Measurements from ENCODE around the gene PCDHAC1. TPM values are rescaled to one million over a fixed set of nuclear protein-coding genes. Genes with fewer than 3 reads are reported as not detected.
"Not testable (repeated sequence)": the region's sequence is repeated elsewhere in the genome, so short reads cannot be mapped to it uniquely, and the experiment has no call there.

PCDHAC1 gene, protein sequence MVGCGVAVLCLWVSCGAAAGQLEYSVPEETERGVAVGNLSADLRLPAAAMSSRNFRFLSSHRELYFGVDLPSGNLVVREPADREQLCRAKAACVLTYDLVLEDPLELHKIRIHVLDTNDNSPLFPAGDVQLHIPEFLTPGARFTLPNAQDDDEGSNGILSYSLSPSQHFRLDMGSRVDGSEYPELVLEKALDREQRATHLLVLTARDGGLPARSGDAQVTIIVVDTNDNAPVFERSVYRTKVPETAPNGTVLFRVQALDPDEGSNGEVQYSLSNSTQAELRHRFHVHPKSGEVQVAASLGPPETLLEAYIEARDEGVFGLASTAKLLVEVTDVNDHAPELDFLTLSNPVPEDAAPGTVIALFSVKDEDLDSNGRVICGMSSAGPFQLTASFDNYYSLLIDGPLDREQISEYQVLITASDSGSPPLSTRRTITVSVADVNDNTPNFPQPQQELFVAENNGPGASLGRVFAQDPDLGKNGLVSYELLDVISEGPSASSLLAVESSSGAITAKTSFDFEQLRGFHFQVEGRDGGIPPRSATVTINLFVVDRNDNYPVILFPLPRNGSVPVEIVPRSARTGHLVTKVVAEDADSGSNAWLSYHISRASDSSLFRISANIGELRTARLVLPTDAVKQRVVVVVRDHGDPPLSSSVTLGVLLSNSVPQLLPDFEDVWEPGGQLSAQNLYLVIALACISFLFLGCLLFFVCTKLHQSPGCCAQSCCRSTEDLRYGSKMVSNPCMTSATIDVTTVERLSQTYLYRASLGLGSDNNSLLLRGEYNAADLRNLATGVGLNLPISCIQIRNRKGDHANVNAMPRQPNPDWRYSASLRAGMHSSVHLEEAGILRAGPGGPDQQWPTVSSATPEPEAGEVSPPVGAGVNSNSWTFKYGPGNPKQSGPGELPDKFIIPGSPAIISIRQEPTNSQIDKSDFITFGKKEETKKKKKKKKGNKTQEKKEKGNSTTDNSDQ
- polyA plus RNA-seq (ENCODE audit: insufficient read length): 0.04 TPM

DNA sequence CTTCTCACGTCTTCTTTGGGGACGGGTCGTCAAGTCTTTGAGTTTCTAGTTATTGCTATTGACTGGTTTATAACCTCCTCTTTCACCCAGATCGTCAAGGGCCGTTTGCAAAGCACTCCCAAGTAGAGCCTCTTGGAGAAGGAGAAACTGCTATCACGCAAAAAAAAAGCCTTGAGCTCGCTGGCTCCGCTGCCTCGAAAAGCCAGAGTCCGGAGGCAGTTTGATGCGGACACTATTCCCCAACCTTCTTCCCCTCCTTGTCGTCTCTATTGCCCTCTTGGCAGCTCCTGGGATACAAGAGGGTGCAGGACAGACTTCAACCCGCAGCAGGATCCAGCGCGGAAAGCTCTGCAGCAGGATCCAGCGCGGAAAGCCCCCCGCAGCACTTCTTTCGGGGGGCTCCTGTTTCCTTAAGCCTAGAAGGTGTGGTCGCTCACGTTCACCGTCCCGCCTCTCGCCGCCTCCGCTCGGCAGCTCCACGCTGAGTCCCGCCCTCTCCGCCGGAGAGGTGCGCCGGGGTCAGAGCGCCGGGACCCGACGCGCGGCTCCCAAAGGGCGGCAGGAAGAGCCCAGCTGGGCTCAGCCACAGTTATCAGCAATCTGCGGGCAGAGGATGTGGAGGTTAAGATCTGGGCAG, at the start of gene PCDHAC1:
TSS of gene PCDHAC1 (plus strand) at position 494 of the 637 bp plus-strand sequence. CDS start 594 bp downstream, outside the sequence.
- no peak for DNase-seq (ENCODE audit: low read depth)

DNA sequence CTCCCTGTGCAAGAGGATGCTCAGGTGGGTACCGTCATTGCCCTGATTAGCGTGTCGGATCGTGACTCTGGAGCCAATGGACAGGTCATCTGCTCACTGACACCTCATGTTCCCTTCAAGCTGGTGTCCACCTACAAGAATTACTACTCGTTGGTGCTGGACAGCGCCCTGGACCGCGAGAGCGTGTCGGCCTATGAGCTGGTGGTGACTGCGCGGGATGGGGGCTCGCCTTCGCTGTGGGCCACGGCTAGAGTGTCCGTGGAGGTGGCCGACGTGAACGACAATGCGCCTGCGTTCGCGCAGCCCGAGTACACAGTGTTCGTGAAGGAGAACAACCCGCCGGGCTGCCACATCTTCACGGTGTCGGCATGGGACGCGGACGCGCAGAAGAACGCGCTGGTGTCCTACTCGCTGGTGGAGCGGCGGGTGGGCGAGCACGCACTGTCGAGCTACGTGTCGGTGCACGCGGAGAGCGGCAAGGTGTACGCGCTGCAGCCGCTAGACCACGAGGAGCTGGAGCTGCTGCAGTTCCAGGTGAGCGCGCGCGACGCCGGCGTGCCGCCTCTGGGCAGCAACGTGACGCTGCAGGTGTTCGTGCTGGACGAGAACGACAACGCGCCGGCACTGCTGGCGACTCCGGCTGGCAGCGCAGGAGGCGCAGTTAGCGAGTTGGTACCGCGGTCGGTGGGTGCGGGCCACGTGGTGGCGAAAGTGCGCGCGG, 49.4 kb upstream of the PCDHAC1 start:
- DNase-seq (ENCODE audit: low read depth): not testable (repeated sequence)

DNA sequence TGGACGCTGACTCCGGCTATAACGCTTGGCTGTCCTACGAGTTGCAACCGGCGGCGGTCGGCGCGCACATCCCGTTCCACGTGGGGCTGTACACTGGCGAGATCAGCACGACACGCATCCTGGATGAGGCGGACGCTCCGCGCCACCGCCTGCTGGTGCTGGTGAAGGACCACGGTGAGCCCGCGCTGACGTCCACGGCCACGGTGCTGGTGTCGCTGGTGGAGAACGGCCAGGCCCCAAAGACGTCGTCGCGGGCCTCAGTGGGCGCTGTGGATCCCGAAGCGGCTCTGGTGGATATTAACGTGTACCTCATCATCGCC, 48.9 kb upstream of the PCDHAC1 start:
- no peak for DNase-seq (ENCODE audit: low read depth)

DNA sequence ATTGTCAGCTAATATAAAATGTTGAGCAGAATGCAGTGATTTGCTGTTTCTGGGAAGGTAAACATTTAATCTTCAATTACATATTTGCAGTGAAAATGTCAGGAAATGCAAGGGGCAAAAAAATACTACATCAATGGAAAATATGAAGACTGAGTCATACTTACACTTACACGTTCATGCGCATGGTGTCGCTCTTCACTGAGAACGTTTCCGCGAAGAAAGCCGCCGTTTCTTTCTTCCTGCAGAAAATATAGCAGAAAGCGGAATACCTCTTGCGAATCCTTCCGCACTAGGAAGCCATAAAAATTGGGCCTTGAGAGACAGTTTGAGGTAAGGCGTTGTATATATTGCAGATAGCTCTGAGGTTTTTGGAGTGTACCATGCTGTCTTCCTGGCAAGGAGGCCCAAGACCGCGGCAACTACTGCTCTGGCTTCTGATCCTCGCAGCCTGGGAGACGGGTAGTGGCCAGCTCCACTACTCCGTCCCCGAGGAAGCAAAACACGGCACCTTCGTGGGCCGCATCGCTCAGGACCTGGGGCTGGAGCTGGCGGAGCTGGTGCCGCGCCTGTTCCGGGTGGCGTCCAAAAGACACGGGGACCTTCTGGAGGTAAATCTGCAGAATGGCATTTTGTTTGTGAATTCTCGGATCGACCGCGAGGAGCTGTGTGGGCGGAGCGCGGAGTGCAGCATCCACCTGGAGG, 44.1 kb upstream of the PCDHAC1 start, which contains the start of gene PCDHA13:
TSS of gene PCDHA13 (plus strand) at position 236 of the 702 bp plus-strand sequence. CDS start at position 381, 145 bp downstream.
- DNase-seq (ENCODE audit: low read depth): no peak

DNA sequence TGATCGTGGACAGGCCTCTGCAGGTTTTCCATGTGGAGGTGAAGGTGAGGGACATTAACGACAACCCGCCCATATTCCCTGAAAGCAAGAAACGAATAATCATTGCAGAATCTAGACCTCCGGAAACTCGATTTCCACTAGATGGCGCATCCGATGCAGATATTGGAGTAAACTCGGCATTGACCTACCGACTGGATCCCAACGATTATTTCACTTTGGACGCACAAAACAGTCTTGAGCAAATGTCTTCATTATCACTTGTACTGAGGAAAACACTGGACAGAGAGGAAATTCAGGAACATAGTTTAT, 43.6 kb upstream of the PCDHAC1 start:
- no peak for DNase-seq (ENCODE audit: low read depth)

DNA sequence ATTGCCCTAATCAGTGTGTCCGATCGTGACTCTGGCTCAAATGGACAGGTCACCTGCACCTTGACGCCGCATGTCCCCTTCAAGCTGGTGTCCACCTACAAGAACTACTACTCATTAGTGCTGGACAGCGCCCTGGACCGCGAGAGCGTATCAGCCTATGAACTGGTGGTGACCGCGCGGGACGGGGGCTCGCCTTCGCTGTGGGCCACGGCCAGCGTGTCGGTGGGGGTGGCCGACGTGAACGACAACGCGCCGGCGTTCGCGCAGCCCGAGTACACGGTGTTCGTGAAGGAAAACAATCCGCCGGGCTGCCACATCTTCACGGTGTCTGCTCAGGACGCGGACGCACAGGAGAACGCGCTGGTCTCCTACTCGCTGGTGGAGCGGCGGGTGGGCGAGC, 42.7 kb upstream of the PCDHAC1 start:
- no peak for DNase-seq (ENCODE audit: low read depth)

DNA sequence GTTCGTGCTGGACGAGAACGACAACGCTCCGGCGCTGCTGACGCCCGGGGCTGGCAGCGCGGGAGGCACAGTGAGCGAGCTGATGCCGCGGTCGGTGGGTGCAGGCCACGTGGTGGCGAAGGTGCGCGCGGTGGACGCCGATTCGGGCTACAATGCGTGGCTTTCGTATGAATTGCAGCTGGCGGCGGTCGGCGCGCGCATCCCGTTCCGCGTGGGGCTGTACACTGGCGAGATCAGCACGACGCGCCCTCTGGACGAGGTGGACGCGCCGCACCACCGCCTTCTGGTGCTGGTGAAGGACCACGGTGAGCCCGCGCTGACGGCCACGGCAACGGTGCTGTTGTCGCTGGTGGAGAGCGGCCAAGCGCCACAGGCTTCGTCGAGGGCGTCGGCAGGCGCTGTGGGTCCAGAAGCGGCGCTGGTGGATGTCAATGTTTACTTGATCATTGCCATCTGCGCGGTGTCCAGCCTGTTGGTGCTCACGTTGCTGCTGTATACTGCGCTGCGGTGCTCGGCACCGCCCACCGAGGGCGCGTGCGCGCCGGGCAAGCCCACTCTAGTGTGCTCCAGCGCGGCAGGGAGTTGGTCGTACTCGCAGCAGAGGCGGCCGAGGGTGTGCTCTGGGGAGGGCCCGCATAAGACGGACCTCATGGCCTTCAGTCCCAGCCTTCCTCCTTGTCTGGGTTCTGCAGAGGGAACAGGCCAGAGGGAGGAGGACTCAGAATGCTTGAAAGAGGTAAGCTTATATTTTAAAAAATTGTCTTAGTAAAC, 42.0 kb upstream of the PCDHAC1 start:
- no peak for DNase-seq (ENCODE audit: low read depth)

DNA sequence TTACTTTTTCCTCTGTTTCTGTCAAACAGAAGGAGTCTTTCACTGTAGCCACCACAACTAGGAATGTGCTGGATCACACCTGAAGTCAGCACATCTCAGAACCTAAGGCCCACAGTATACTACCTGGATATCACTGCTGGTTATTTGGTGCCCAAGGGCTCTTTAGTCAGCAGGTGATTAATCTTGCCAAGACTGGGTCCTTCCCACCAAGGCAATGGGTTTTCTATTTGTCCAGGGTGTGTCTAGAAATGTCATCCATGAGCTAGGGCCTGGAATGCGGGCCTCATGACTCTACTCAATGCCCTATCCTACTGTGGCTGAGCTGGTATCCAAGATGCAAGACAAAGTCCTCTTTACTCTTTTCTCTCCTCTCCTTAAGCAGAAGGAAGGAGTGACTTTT, 9.8 kb upstream of the PCDHAC1 start:
- no peak for DNase-seq (ENCODE audit: low read depth)

DNA sequence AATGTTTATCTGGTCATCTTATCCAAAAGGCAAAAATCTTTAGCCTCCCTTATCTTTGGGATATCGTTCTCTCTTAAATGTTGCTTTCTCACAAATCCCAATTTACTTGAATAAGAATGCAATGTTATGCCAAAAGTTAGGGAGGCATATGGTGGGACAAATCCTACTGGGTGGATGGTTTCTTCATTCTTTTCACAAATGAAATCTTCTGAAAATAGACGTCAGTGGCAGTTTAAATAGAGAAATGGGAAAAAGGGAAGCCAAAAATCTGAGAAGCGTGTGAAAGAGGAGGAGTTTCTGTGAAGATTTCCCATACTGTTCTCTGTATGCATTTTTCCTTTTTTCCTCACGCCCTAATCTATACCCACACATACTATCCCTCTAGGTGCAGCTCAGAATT, 2.5 kb upstream of the PCDHAC1 start:
- no peak for DNase-seq (ENCODE audit: low read depth)

DNA sequence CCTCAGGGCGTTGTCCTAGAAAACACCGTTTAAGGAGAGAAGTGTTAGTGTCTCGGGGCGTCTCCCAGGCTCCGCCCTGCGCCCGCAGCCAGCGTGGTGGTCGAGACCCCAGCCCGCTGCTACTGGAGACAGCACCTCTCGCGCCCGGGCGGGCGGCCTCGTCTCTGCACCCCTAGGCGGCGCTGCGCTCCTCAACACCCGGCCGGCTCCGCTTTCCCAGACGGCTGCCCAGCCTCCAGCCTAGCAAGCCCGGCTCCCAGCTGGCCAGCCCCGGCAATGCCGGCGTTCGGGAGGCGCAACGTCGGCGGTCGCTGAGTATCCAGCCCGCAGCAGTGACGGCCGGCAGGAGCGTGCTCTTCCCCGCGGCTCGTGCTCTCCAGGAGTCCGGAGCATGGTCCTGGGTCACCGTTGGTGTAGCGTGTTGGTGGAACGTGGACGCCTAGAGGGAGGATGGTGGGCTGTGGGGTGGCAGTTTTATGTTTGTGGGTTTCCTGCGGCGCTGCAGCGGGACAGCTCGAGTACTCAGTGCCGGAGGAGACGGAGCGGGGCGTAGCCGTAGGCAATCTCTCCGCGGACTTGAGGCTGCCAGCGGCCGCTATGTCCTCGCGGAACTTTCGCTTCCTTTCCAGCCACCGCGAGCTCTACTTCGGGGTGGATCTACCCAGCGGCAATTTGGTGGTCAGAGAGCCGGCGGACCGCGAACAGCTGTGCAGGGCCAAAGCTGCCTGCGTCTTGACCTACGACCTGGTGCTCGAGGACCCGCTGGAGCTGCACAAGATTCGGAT, 536 bp downstream of the PCDHAC1 start:
- no peak for DNase-seq (ENCODE audit: low read depth)

DNA sequence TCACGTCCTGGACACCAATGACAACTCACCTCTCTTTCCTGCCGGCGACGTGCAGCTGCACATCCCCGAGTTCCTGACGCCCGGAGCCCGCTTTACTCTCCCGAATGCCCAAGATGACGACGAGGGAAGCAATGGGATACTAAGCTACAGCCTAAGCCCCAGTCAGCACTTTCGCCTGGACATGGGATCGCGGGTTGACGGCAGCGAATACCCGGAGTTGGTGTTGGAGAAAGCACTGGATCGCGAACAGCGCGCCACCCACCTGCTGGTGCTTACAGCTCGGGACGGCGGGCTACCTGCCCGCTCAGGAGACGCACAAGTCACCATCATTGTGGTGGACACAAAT, 1.1 kb downstream of the PCDHAC1 start:
- no peak for DNase-seq (ENCODE audit: low read depth)

DNA sequence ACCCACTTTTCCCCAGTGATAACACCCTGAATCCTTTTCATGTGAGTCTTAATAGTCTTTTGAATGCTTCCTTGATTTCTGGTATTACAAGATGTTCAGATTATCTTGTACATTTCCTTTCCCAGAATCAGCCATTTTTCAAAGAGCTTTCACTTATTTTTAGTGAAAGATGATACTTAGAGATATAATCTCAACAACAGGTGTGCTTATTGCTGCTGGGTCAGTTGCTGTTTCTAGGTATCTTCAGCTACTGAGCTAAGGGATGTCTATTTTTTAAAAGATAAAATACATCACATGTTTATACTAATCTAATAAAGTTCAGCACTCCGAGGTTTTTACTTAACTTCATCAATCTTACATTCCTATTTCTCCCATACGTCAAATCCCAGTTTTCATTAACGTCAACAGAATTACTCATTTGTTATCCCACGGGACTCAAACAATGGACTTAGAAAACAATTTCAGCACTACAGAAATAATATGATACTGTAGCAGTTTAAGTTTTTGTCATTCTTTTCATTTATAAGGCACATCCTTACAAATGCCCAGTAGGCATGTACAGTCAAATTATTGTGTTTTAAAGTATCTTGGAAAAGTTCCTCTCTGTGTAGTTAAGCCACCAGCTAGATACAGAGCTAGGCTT, 9.0 kb downstream of the PCDHAC1 start:
- no peak for DNase-seq (ENCODE audit: low read depth)

DNA sequence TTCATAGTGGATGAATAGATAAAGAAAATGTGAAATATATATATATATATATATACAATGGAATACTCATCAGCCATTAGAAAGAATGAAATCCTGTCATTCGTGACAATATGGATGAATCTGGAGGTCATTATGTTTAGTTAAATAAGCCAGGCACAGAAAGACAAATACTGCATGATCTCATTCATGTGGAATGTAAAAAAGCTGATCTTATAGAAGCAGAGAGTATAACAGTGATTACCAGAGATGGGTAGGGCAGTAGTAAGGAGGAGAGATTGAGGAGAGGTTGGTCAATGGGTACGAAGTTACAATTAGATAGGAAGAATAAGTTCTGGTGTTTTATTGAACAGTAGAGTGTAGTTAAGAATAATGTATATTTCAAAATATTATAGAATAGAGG, 20.5 kb downstream of the PCDHAC1 start:
- DNase-seq (ENCODE audit: low read depth): no peak

DNA sequence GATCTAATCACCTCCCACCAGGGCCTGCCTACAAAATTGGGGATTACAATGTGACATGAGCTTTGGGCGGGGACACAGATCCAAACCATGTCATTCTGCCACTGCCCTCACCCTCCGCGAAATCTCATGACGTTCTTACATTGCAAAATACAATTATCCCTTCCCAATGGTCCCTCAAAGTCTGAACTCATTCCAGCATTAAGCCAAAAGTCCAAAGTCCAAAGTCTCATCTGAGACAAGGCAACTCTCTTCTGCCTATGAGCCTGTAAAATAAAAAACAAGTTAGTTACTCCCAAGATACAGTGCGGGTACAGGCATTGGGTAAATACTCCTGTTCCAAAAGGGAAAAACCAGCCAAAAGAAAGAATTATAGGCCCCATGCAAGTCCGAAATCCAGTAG, 25.5 kb downstream of the PCDHAC1 start:
- DNase-seq (ENCODE audit: low read depth): no peak

DNA sequence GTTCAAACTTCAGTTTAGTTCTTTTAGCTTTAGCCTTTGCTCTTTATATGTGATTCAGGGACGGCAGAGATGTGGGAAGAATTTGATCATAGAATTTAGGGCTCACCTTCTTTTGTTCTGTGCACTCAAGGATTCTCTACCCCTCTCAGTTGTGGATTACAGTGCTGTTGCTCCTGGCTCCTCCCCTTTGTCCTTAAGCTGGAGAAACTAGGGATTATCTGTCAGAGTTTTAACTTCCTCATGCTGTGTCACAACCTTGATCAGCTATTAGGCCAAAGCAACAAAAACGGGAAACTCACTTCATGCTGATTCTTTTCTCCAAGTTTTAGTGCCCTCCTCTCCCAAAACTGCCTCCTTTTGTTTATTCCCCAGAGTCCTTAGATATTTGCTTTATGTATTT, 27.1 kb downstream of the PCDHAC1 start:
- DNase-seq (ENCODE audit: low read depth): no peak

DNA sequence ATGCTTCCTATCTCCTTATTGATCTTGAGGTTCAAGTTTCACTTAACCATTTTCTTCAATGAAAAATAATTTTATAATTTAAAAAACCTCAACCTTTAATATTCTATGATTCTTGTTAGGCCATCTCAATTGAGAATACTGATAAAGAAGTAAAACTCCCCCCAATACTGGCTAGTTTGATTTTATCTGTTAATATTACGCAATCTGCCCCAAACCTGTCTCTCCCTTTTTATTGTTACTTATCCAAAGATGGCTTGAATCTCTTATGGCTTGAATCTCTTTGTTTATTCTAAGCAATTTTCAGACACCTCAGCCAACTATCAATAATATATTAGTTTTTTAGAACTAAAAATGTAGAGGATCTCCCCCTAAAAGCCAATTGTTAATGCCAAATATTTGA, 36.1 kb downstream of the PCDHAC1 start:
- no peak for DNase-seq (ENCODE audit: low read depth)

DNA sequence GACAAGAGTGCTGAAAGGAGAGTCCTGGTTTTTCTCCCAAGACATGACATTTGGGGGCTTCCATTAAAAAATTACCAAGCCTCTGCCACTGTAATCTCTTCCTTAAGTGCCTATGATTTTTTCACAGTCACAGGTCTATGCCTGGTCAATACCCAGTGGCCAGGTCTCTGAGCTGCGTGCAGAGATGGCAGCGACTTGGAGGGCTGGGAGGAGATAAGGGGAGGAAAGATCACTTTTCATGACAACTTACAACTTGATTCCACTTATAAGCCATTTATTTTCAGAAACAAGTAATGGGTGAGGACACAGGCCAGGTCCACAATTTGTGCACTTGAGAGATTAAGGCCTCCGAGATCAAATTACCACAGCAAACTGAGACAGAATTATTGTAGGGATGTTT, 38.3 kb downstream of the PCDHAC1 start:
- DNase-seq (ENCODE audit: low read depth): no peak

DNA sequence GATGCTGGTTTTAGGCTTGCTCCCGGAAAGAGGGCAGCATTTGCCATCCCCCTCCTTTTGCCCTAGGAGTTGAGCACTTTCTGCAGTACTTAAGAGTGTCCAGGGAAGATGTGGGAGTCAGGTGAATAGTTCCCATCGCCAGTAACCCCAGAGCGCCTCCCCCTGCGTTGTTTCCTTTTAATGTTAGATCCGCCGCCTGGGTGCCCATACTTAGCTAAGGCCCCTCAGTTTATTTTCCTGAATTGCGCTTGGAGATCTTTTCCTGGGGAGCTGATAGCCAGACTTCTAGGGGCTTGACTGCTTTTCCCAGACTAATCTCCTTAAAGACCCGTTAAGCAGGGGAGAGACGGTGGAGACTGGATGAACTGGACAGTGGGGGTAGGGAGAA, 39.8 kb downstream of the PCDHAC1 start:
- DNase-seq (ENCODE audit: low read depth): no peak
